Endothelial cell (in vitro differentiated cells): ENCODE results near the gene MAPK9. TPM values are rescaled to one million over a fixed set of nuclear protein-coding genes. Genes with fewer than 3 reads are reported as not detected.

Experiments used
- DNase-seq: peaks from one replicate; pipeline ENCODE4 v3.0.0; 2021; ENCODE audit warnings: low spot score
- H3K27ac Mint-ChIP-seq: one replicate; pipeline ENCODE4 v1.8.0; 2021; ENCODE audit warnings: mixed read lengths, inconsistent platforms; ENCODE audit not compliant: unreplicated experiment
- H3K27me3 Mint-ChIP-seq: one replicate; pipeline ENCODE4 v1.8.0; 2021; ENCODE audit warnings: mild to moderate bottlenecking, moderate library complexity, mixed read lengths, inconsistent platforms; ENCODE audit not compliant: unreplicated experiment
- H3K36me3 Mint-ChIP-seq: one replicate; pipeline ENCODE4 v1.8.0; 2021; ENCODE audit warnings: mild to moderate bottlenecking, low read depth, mixed read lengths, inconsistent platforms; ENCODE audit not compliant: unreplicated experiment
- H3K4me1 Mint-ChIP-seq: one replicate; pipeline ENCODE4 v1.8.0; 2021; ENCODE audit warnings: mild to moderate bottlenecking, mixed read lengths, inconsistent platforms; ENCODE audit not compliant: unreplicated experiment
- H3K4me3 Mint-ChIP-seq: one replicate; pipeline ENCODE4 v1.8.0; 2021; ENCODE audit warnings: mild to moderate bottlenecking, mixed read lengths, inconsistent platforms; ENCODE audit not compliant: unreplicated experiment
- H3K9me3 Mint-ChIP-seq: one replicate; pipeline ENCODE4 v1.8.0; 2021; ENCODE audit warnings: mixed read lengths, inconsistent platforms; ENCODE audit not compliant: unreplicated experiment
- total RNA-seq: library from RNA; stranded (reverse); fragmentation: NEBNext Ultra II Directional; extraction: Animal tissue kit (Norgen Biotek cat#: 25700); gene quantifications from one replicate; pipeline ENCODE4 v1.2.1, GENCODE V29; 2021; ENCODE audit not compliant: unreplicated experiment
- TF ChIP-seq, protein P1 (sequence below): fragments of 200-600 bp; sonication (generic); IDR thresholded peaks from one replicate; pipeline ENCODE4 v1.5.0; 2021; ENCODE audit warnings: antibody characterized with exemption; ENCODE audit not compliant: unreplicated experiment

Gene MAPK9
- total RNA-seq, 1 donor from 2014 or later, result 51.5 TPM

GRCh38 chr5:180217797-180218196 lies 74.1 kb downstream of the MAPK9 start:
- TF ChIP-seq, protein P1, sequence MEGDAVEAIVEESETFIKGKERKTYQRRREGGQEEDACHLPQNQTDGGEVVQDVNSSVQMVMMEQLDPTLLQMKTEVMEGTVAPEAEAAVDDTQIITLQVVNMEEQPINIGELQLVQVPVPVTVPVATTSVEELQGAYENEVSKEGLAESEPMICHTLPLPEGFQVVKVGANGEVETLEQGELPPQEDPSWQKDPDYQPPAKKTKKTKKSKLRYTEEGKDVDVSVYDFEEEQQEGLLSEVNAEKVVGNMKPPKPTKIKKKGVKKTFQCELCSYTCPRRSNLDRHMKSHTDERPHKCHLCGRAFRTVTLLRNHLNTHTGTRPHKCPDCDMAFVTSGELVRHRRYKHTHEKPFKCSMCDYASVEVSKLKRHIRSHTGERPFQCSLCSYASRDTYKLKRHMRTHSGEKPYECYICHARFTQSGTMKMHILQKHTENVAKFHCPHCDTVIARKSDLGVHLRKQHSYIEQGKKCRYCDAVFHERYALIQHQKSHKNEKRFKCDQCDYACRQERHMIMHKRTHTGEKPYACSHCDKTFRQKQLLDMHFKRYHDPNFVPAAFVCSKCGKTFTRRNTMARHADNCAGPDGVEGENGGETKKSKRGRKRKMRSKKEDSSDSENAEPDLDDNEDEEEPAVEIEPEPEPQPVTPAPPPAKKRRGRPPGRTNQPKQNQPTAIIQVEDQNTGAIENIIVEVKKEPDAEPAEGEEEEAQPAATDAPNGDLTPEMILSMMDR, result no peak
- Mint-ChIP-seq H3K4me3 (no peak overlapping the region), H3K27ac (no peak overlapping the region), H3K36me3 (peaks cover 17% of the 10 kb centered on the region), H3K9me3 (no peaks in the 10 kb centered on the region), H3K4me1 (peaks cover 5% of the 10 kb centered on the region), H3K27me3 (peaks cover 9% of the 10 kb centered on the region)
- DNase-seq, result no peak

GRCh38 chr5:180216646-180217171 lies 75.2 kb downstream of the MAPK9 start:
- Mint-ChIP-seq H3K27me3 (peaks cover 12% of the 10 kb centered on the region), H3K4me3 (no peak overlapping the region)

GRCh38 chr5:180215783-180216630 lies 75.9 kb downstream of the MAPK9 start:
- peaks cover 12% of the 10 kb centered on the region for H3K36me3 Mint-ChIP-seq
- TF ChIP-seq, protein P1, result no peak
- H3K9me3 Mint-ChIP-seq, result no peaks in the 10 kb centered on the region
- H3K4me3 Mint-ChIP-seq, result no peak overlapping the region
- no peak overlapping the region for H3K27ac Mint-ChIP-seq
- peaks cover 5% of the 10 kb centered on the region for H3K4me1 Mint-ChIP-seq
- peaks cover 12% of the 10 kb centered on the region for H3K27me3 Mint-ChIP-seq
- DNase-seq, result no peak

More at GRCh38 chr5:180216646-180217171, 75.2 kb downstream of the MAPK9 start:
- Mint-ChIP-seq H3K27ac (no peak overlapping the region), H3K4me1 (peaks cover 5% of the 10 kb centered on the region), H3K36me3 (peaks cover 12% of the 10 kb centered on the region), H3K9me3 (no peaks in the 10 kb centered on the region)
- DNase-seq, result no peak
- TF ChIP-seq, protein P1, result no peak

GRCh38 chr5:180214870-180215770 lies 76.8 kb downstream of the MAPK9 start:
- H3K4me1 Mint-ChIP-seq, result peaks cover 5% of the 10 kb centered on the region
- no peak overlapping the region for H3K27ac Mint-ChIP-seq
- H3K36me3 Mint-ChIP-seq, result peaks cover 10% of the 10 kb centered on the region
- H3K4me3 Mint-ChIP-seq, result peak overlapping the region; percentile 6
- TF ChIP-seq, protein P1, result no peak
- peaks cover 16% of the 10 kb centered on the region for H3K27me3 Mint-ChIP-seq
- no peaks in the 10 kb centered on the region for H3K9me3 Mint-ChIP-seq
- no peak for DNase-seq
